ENCODE measurements around the gene HNRNPK.

- no peak for TF ChIP-seq POLR2AphosphoS5 (IDR thresholded peaks at IDR 0.05; ENCODE audit: low read depth, low read length)
- no peak for TF ChIP-seq REST (IDR thresholded peaks at IDR 0.05; ENCODE audit: insufficient read depth in 1 of 2, low read depth in 2 of 2, low read length in 2 of 2)
Measured at GRCh38 chr9:83933790-83934189, 46.2 kb downstream of the HNRNPK start.

Data from PFSK-1 (cell line).